GM20431 (cell line): Measurements from ENCODE around the gene UBE2Z.

Source experiments
- in situ Hi-C: fragments of 300-500 bp; cut with MseI, MboI; formaldehyde crosslinking; loops from one replicate; pipeline ENCODE4 v1.15.0; 2020; ENCODE audit warnings: low sequenced_read_pairs; ENCODE audit not compliant: unreplicated experiment

UBE2Z gene

GRCh38 chr17:48908047-48908843 lies at the start of gene UBE2Z:
Gene UBE2Z (plus strand): TSS chr17:48908407. CDS start chr17:48908504, 97 bp downstream.
- in situ Hi-C loops: no loop called here

- in situ Hi-C loops: no loop called here
Observed at GRCh38 chr17:48860034-48860433, 48.2 kb upstream of the UBE2Z start.

- in situ Hi-C loops: no loop called here
Observed at GRCh38 chr17:48860456-48860855, 47.8 kb upstream of the UBE2Z start.

- in situ Hi-C loops: no loop called here
Observed at GRCh38 chr17:48868916-48869500, 39.2 kb upstream of the UBE2Z start.

DNA sequence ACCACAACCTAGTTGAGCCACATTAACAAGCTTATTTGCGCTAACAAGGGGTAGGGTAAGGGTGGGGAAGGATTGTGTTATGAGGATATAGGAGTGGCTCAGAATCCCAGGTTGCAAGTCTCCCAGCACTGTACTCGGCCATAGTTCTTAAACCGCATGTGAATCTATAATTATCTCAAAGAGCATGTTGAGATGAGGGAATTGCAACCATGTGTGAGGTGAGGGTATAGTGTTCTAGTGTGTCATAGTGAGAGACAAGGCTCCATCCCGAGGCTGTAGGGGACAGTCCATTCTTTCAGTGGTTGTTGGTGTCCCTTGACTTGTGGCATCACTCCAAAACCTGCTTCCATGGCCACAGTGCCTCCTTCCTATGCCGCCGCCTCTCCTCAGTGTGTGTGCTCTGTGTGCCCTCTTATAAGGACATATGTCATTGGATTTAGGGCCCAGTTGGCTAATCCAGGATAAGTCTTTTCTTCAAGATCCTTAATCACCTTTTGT lies 38.3 kb upstream of the UBE2Z start:
- in situ Hi-C loops: loop anchor here (10.0 kb wide), 1 partner anchor 195 kb away; no protein-coding TSS in a partner anchor

GRCh38 chr17:48871035-48871550 lies 37.1 kb upstream of the UBE2Z start:
- in situ Hi-C loops: loop anchor here (10.0 kb wide), 1 partner anchor 196 kb away; no protein-coding TSS in a partner anchor

GRCh38 chr17:48871551-48872351 lies 36.5 kb upstream of the UBE2Z start:
- in situ Hi-C loops: loop anchor here (10.0 kb wide), 1 partner anchor 197 kb away; no protein-coding TSS in a partner anchor

GRCh38 chr17:48872409-48872808 lies 35.8 kb upstream of the UBE2Z start:
- in situ Hi-C loops: loop anchor here (10.0 kb wide), 1 partner anchor 198 kb away; no protein-coding TSS in a partner anchor

DNA sequence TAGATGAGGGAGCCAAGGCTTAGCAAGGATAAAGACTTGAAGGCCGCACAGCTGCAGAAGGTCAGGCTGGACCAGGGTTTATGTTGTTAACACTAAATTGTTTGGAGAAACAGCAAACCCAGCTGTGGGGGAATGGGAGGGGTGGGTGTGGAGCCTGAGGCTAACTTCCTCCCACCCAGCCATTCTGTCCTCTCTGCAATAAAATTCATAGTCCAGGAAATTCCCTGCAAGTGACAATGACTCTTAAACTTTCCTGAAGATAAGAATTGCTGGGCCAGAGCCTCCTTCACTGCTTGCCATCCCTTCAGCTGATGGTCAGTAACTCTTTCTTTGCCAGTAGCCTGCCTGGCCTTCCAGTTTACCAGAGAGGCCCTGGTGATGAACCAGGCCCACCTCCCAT lies 35.0 kb upstream of the UBE2Z start:
- in situ Hi-C loops: loop anchor here (10.0 kb wide), 1 partner anchor 198 kb away; no protein-coding TSS in a partner anchor

DNA sequence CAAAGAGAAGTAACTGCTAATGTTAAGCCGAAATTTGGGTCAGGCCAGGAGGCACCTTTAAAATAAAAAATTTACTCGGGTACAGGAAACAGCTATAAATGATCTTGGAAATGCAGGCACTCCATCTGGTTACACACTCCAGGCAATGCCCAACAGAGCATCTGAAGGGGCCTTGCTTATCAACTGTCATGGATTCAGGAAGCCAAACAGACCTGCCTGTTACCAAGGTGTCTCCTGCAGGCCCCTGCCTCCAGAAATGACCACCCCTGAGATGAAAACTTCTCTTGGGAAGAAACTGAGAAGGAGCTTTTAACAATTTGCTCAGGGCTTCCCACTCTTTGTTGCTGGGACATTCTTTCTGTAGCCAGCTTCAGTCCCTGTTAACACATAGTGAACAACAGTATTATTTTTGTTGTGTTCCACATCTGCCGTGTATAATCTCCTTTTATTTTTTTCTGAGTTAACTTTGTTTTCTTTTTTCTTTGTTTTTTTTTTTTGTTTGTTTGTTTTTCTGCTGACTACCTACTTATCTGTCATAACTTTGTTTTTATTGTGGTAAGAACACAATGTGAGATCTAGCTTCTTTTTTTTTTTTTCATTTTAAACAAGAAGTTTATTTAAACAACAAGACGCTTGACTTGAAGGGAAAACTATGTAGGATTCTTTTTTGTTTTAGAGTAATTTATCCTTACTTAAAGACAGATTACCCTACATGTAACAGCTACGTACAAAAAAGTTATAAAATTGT lies 34.3 kb upstream of the UBE2Z start:
- in situ Hi-C loops: loop anchor here (10.0 kb wide), 1 partner anchor 199 kb away; no protein-coding TSS in a partner anchor

- in situ Hi-C loops: loop anchor here (10.0 kb wide), 1 partner anchor 204 kb away; no protein-coding TSS in a partner anchor
Observed at GRCh38 chr17:48878920-48879898, 29.0 kb upstream of the UBE2Z start.

DNA sequence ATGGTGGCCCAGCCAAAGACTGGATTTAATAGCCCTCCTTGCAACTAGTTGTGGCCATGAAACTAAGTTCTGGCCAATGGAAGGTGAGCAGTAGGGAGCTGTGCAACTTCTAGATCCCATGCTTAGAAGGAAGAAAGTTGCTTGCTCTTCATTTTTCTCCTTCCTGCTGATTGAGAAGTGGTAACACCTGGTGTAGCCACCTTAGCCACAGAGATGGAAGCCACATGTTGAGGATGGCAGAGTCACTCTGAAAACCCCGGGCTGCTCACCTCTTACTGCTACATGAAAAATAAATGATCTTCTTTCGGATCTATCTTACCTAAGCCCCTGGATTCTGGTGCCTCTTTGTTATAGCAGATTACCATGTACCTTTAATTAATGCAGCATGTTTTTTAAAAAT lies 25.9 kb upstream of the UBE2Z start:
- in situ Hi-C loops: loop anchor here (5.0 kb wide), 1 partner anchor 70 kb away; no protein-coding TSS in a partner anchor

DNA sequence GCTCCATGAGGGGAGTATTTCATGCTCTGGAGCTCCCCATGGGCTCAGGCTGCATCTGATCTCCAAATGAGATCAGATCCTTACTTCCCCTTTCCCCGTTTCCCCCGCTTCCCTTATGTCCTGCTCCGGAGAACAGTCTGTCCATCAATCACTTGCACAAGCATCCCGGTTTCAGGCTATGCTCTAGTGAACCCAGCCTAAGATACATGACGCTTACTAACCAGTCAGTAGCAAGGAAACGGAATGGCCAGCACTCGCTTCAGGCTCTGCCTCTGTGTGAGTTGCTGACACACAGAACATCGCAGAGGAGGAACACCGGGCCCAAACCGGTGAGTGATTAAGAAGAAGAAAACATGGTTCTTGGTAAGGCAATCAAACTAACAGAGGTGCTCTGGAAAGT lies 25.0 kb upstream of the UBE2Z start:
- in situ Hi-C loops: loop anchor here (5.0 kb wide), 1 partner anchor 71 kb away; no protein-coding TSS in a partner anchor

DNA sequence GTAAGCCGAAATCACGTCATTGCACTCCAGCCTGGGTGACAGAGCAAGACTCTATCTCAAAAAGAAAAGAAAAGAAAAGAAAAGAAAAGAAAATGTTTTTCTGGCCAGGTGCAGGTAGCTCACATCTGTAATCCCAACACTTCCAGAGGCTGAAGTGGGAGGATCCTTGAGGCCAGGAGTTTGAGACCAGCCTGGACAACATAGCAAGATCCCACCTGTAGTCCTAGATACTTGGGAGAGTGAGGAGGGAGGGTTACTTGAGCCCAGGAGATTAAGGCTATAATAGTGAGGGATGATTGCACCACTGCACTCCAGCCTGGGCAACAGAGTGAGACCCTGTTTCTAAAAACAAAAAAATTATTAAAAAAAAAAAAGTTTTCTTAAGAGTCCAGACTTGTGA lies 18.1 kb upstream of the UBE2Z start:
- in situ Hi-C loops: no loop called here

GRCh38 chr17:48892940-48893645 lies 15.1 kb upstream of the UBE2Z start:
- in situ Hi-C loops: no loop called here

DNA sequence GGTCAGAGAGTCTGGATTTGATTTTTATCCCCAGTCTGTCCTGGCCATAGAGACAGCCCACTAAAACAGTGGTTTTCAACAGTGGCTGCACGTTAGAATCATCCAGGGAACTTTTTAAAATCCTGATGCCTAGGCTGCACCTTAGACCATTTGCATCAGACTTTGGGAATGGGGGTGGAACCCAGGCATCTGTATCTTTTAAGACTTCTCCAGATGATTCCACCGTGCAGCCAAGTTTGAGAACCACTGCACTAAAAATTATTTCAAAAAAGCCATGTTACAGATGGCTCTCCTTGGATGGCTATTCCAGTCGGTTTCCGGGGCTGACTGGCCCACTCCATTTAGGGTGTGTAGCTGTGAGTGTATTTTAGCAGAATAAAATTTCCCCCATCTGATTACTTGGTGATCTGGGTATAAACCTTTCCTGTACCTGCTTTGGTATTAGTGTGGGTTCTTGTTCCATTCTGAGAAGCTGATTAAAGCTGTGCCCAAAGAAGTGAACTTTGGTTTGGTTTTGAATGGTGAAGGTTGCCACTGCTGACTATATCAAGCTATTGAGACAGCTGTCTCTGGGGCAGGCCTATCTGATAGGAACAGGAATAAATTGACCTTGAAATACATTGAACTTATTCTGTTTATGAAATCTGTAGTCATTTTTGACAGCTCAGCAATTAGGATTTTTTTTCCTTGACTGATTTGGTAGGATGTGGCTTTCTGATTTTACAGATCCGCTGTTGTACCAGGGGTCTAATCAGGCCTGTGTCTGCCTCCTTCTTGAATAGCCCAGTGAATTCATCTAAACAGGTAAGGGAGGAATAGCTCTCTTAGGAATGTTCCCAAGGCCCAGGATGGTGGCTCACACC lies 14.3 kb upstream of the UBE2Z start:
- in situ Hi-C loops: no loop called here

GRCh38 chr17:48894886-48895285 lies 13.3 kb upstream of the UBE2Z start:
- in situ Hi-C loops: no loop called here
